IMR-90 (cell line): ENCODE data around the gene RMI2. TPM values are rescaled to one million over a fixed set of nuclear protein-coding genes. Genes with fewer than 3 reads are reported as not detected.

Experiments used
- ATAC-seq: fragments of 200-7000 bp; cut with Tn5 transposase; 2 replicates; pipeline ENCODE4 v1.9.1; 2020; ENCODE audit warnings: low read depth, mild to moderate bottlenecking, moderate library complexity
- BruUV-seq: library from RNA; stranded (reverse); fragments of 400-500 nt; replicated peaks from 2 replicates; lab custom pipeline; 2021; lab: Mats Ljungman, UMichigan
- CTCF ChIA-PET: fragments of 300-600 bp; formaldehyde crosslinking; extraction: SDS; loops from one replicate; lab custom pipeline; 2021; ENCODE audit warnings: antibody characterized with exemption; lab: Yijun Ruan, JAX
- POLR2A ChIA-PET: fragments of 300-600 bp; sonication (Branson Sonifier 250); formaldehyde crosslinking; loops from one replicate; lab custom pipeline; 2022; ENCODE audit warnings: antibody characterized with exemption; ENCODE audit not compliant: unreplicated experiment; lab: Charles Lee
- DNase-seq: peaks from one replicate; pipeline ENCODE4 v3.0.0; 2013
- H2AFZ ChIP-seq: replicated peaks from 2 replicates; pipeline ENCODE3; 2013; ENCODE audit warnings: low read length, mild to moderate bottlenecking; ENCODE audit not compliant: poor library complexity
- H2AK5ac ChIP-seq: 2 replicates; pipeline ENCODE4 v1.6.1; 2013; ENCODE audit warnings: low read depth, low read length, inconsistent platforms
- H2AK9ac ChIP-seq: replicated peaks from 2 replicates; pipeline ENCODE3; 2013; ENCODE audit warnings: mild to moderate bottlenecking, low read depth, low read length, moderate library complexity; ENCODE audit not compliant: poor library complexity
- H2BK120ac ChIP-seq: 2 replicates; pipeline ENCODE4 v1.6.1; 2013; ENCODE audit warnings: low read depth, low read length, inconsistent platforms
- H2BK15ac ChIP-seq: 3 replicates; pipeline ENCODE4 v1.6.1; 2013; ENCODE audit warnings: low read depth, low read length, inconsistent platforms
- H2BK20ac ChIP-seq: 2 replicates; pipeline ENCODE4 v1.6.1; 2013; ENCODE audit warnings: low read depth, mild to moderate bottlenecking, inconsistent platforms, low read length, moderate library complexity
- H2BK5ac ChIP-seq: 2 replicates; pipeline ENCODE4 v1.6.1; 2013; ENCODE audit warnings: mild to moderate bottlenecking, low read depth, low read length, inconsistent platforms; ENCODE audit not compliant: poor library complexity, severe bottlenecking
- H3K14ac ChIP-seq: replicated peaks from 2 replicates; pipeline ENCODE4 v1.6.1; 2013; ENCODE audit warnings: low read depth, low read length, inconsistent platforms
- H3K18ac ChIP-seq: 2 replicates; pipeline ENCODE4 v1.6.1; 2013; ENCODE audit warnings: low read depth, low read length, control low read depth
- H3K23ac ChIP-seq: 2 replicates; pipeline ENCODE4 v1.6.1; 2013; ENCODE audit warnings: low read depth, low read length, inconsistent platforms
- H3K27ac ChIP-seq: 2 replicates; pipeline ENCODE4 v1.5.1; 2013; ENCODE audit warnings: mild to moderate bottlenecking, control low read depth, low read length; ENCODE audit not compliant: insufficient read depth
- H3K27me3 ChIP-seq: 2 replicates; pipeline ENCODE4 v1.6.1; 2013; ENCODE audit warnings: low read length; ENCODE audit not compliant: control insufficient read depth, insufficient read depth
- H3K36me3 ChIP-seq: 2 replicates; pipeline ENCODE4 v1.6.1; 2013; ENCODE audit warnings: low read length, mixed read lengths; ENCODE audit not compliant: control insufficient read depth, insufficient read depth
- H3K4ac ChIP-seq: 2 replicates; pipeline ENCODE4 v1.6.1; 2013; ENCODE audit warnings: low read depth, low read length, inconsistent platforms
- H3K4me1 ChIP-seq: 2 replicates; pipeline ENCODE4 v1.6.1; 2013; ENCODE audit warnings: low read length, mixed read lengths; ENCODE audit not compliant: control insufficient read depth, insufficient read depth
- H3K4me2 ChIP-seq: 2 replicates; pipeline ENCODE4 v1.6.1; 2013; ENCODE audit warnings: low read depth, mild to moderate bottlenecking, control low read depth, low read length, moderate library complexity
- H3K4me3 ChIP-seq: 2 replicates; pipeline ENCODE4 v1.5.1; 2013; ENCODE audit warnings: low read depth, mild to moderate bottlenecking, control low read depth, low read length, moderate library complexity; ENCODE audit not compliant: insufficient read depth
- H3K56ac ChIP-seq: 2 replicates; pipeline ENCODE4 v1.6.1; 2013; ENCODE audit warnings: low read length, inconsistent platforms; ENCODE audit not compliant: insufficient read depth; ENCODE audit errors: extremely low read depth
- H3K79me1 ChIP-seq, 2 experiments: 2 replicates each; pipeline ENCODE4 v1.6.1; 2013; ENCODE audit warnings: low read length in 2 of 2, inconsistent platforms in 1 of 2, low read depth in 1 of 2
- H3K9ac ChIP-seq: 2 replicates; pipeline ENCODE4 v1.6.1; 2013; ENCODE audit warnings: low read depth, low read length, control low read depth
- H3K9me1 ChIP-seq: 2 replicates; pipeline ENCODE4 v1.6.1; 2013; ENCODE audit warnings: low read length, inconsistent platforms; ENCODE audit not compliant: insufficient read depth
- H3K9me3 ChIP-seq: 2 replicates; pipeline ENCODE4 v1.6.1; 2013; ENCODE audit warnings: low read length; ENCODE audit not compliant: control insufficient read depth, insufficient read depth
- H4K20me1 ChIP-seq: 2 replicates; pipeline ENCODE4 v1.6.1; 2013; ENCODE audit warnings: low read length, inconsistent platforms; ENCODE audit not compliant: insufficient read depth
- H4K5ac ChIP-seq: 2 replicates; pipeline ENCODE4 v1.6.1; 2013; ENCODE audit warnings: mild to moderate bottlenecking, low read depth, low read length, control low read depth
- H4K8ac ChIP-seq, 2 experiments: 2 replicates each; pipeline ENCODE4 v1.6.1; 2013; ENCODE audit warnings: low read depth in 2 of 2, low read length in 2 of 2, control low read depth in 1 of 2, inconsistent platforms in 1 of 2
- H4K91ac ChIP-seq: 2 replicates; pipeline ENCODE4 v1.6.1; 2013; ENCODE audit warnings: low read depth, low read length, inconsistent platforms; ENCODE audit not compliant: insufficient read depth
- BHLHE40 ChIP-seq: fragments of 150-350 bp; IDR thresholded peaks from 2 replicates; pipeline ENCODE4 v1.6.1; 2016; ENCODE audit warnings: mild to moderate bottlenecking, low read depth, low read length
- CHD1 ChIP-seq: IDR thresholded peaks from 2 replicates; pipeline ENCODE4 v1.6.1; 2012; ENCODE audit warnings: low read depth, low read length, improper control_type of control experiment
- FOS ChIP-seq: fragments of 150-350 bp; IDR thresholded peaks from 2 replicates; pipeline ENCODE4 v1.6.1; 2016; ENCODE audit warnings: low read depth, low read length
- MAFK ChIP-seq: IDR thresholded peaks from 2 replicates; pipeline ENCODE4 v1.6.1; 2012; ENCODE audit warnings: low read depth, low read length, improper control_type of control experiment
- NFE2L2 ChIP-seq: fragments of 150-350 bp; IDR thresholded peaks from 2 replicates; pipeline ENCODE4 v1.6.1; 2016; ENCODE audit warnings: low read depth, mild to moderate bottlenecking, low read length
- POLR2A ChIP-seq: IDR thresholded peaks from 2 replicates; pipeline ENCODE4 v1.6.1; 2012; ENCODE audit warnings: mild to moderate bottlenecking, low read depth, low read length
- RAD21 ChIP-seq: IDR thresholded peaks from 2 replicates; pipeline ENCODE4 v1.6.1; 2012; ENCODE audit warnings: low read length, improper control_type of control experiment
- RCOR1 ChIP-seq: IDR thresholded peaks from 2 replicates; pipeline ENCODE4 v1.6.1; 2012; ENCODE audit warnings: mild to moderate bottlenecking, low read length, improper control_type of control experiment; ENCODE audit not compliant: insufficient replicate concordance
- RFX5 ChIP-seq: IDR thresholded peaks from 2 replicates; pipeline ENCODE4 v1.8.0; 2012; ENCODE audit warnings: low read depth, mild to moderate bottlenecking, low read length, moderate library complexity
- SMC3 ChIP-seq: fragments of 150-350 bp; IDR thresholded peaks from 2 replicates; pipeline ENCODE4 v1.6.1; 2016; ENCODE audit warnings: low read depth, mild to moderate bottlenecking, antibody characterized with exemption, low read length, moderate library complexity
- WGBS, 2 experiments: methylation state at CpG; one replicate each; pipeline versions ENCODE4 v1.1.5 to v1.1.7; 2013; ENCODE audit warnings: missing lambda C conversion rate in 2 of 2; ENCODE audit not compliant: insufficient read length in 1 of 2; ENCODE audit errors: extremely low coverage in 2 of 2; 5-methylcytosine and 5-hydroxymethylcytosine counted together
- dilution Hi-C: fragments of 300-500 bp; cut with HindIII; formaldehyde crosslinking; loops from one replicate; pipeline ENCODE4 v1.14.3; 2018; ENCODE audit warnings: low sequenced_read_pairs; ENCODE audit not compliant: unreplicated experiment
- in situ Hi-C: fragments of 300-500 bp; cut with MboI; formaldehyde crosslinking; loops from 3 replicates; pipeline ENCODE4 v1.14.3; 2019; ENCODE audit warnings: low sequenced_read_pairs, inconsistent platforms, mixed read lengths
- intact Hi-C: fragments of 100-400 bp; cut with micrococcal nuclease; formaldehyde crosslinking; loops from 2 replicates; pipeline ENCODE4 v1.10.0; 2022
- polyA plus RNA-seq, 3 experiments: library from polyadenylated mRNA; depleted of rRNA; stranded (reverse); fragments of >200 nt; gene quantifications; 2 replicates each; pipeline ENCODE4 v1.2.3, GENCODE V29; 2012; ENCODE audit warnings: low replicate concordance in 1 of 3
- total RNA-seq: library from RNA; depleted of rRNA; stranded (reverse); fragments of >200 nt; gene quantifications from 2 replicates; pipeline ENCODE4 v1.2.3, GENCODE V29; 2012
- TF ChIP-seq, protein P1 (sequence below): conservative IDR thresholded peaks from 2 replicates; pipeline ENCODE4 v1.5.1; 2012; ENCODE audit warnings: mild to moderate bottlenecking, low read depth, low read length, improper control_type of control experiment

Gene RMI2
- total and polyA plus RNA-seq, 2 of the 4 experiments (the other 2 are of a cell fraction): 3.2 to 5.6 TPM

DNA sequence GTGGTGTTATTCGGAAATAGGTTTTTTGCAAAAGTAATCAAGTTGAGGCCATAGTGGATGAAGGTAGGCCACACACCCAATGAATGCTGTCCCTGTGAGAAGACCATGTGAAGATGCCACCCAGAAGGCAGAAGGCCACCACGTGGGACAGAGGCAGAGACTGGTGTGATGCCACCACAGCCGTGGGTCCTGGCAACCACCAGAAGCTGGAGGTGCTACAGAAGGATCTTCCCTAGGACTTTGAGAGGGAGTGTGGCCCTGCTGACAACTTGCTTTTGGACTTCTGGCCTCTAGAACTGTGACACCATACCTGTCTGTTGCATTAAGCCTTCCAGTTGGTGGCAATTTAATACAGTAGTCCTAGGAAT is 49.3 kb downstream of the RMI2 start:
- Histone ChIP-seq H3K18ac (no peak overlapping the region), H3K14ac (no peak overlapping the region), H2BK120ac (no peak overlapping the region), H3K4me3 (no peak overlapping the region), H3K4ac (no peak overlapping the region), H2AK5ac (no peak overlapping the region), H2BK5ac (no peak overlapping the region), H3K9me1 (no peaks in the 10 kb centered on the region), H3K9ac (no peak overlapping the region), H3K9me3 (no peaks in the 10 kb centered on the region), H4K8ac (no peak overlapping the region), H4K20me1 (no peaks in the 10 kb centered on the region), H3K79me1 (no peaks in the 10 kb centered on the region), H4K5ac (no peak overlapping the region), H3K4me2 (no peak overlapping the region), H3K27ac (no peak overlapping the region), H2BK15ac (no peak overlapping the region), H3K36me3 (no peaks in the 10 kb centered on the region), H2AFZ (no peak overlapping the region), H3K27me3 (peaks cover 2% of the 10 kb centered on the region; the same call in 1 of the 2 replicates), H2BK20ac (no peak overlapping the region), H2AK9ac (no peak overlapping the region), H4K91ac (no peak overlapping the region), H3K4me1 (peaks cover 6% of the 10 kb centered on the region; the same call in 1 of the 2 replicates), H3K56ac (no peak overlapping the region), H3K23ac (no peak overlapping the region)
- no peak for ATAC-seq
- intact Hi-C loops (loop anchor here (10.0 kb wide), 1 partner anchor 670 kb away; no protein-coding TSS in a partner anchor), dilution Hi-C loops (no loop called here), in situ Hi-C loops (no loop called here)
- no peak for DNase-seq
- POLR2A ChIA-PET: no interaction called here
- TF ChIP-seq MAFK (no peak), RFX5 (no peak), BHLHE40 (no peak), RCOR1 (no peak), NFE2L2 (no peak), RAD21 (no peak), CHD1 (no peak), POLR2A (no peak), FOS (no peak), SMC3 (no peak)
- TF ChIP-seq, protein P1, sequence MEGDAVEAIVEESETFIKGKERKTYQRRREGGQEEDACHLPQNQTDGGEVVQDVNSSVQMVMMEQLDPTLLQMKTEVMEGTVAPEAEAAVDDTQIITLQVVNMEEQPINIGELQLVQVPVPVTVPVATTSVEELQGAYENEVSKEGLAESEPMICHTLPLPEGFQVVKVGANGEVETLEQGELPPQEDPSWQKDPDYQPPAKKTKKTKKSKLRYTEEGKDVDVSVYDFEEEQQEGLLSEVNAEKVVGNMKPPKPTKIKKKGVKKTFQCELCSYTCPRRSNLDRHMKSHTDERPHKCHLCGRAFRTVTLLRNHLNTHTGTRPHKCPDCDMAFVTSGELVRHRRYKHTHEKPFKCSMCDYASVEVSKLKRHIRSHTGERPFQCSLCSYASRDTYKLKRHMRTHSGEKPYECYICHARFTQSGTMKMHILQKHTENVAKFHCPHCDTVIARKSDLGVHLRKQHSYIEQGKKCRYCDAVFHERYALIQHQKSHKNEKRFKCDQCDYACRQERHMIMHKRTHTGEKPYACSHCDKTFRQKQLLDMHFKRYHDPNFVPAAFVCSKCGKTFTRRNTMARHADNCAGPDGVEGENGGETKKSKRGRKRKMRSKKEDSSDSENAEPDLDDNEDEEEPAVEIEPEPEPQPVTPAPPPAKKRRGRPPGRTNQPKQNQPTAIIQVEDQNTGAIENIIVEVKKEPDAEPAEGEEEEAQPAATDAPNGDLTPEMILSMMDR: no peak
- BruUV-seq: no TSS peak
- no CpG with 5 or more reads among the region's 3 CpGs for WGBS, 2 experiments
- CTCF ChIA-PET: no interaction called here
